Measurements from ENCODE around the gene NTM.

GRCh38 chr11:131654849-131655248, 284.4 kb downstream of the NTM start:
- TF ChIP-seq CTCF (IDR thresholded peaks at IDR 0.05; ENCODE audit: low read depth, low read length) (no peak), EZH2phosphoT487 (IDR thresholded peaks at IDR 0.05; ENCODE audit: low read depth) (no peak)

All from OCI-LY3 (cell line).